ENCODE data around the gene MLLT3.

Gene MLLT3

DNA sequence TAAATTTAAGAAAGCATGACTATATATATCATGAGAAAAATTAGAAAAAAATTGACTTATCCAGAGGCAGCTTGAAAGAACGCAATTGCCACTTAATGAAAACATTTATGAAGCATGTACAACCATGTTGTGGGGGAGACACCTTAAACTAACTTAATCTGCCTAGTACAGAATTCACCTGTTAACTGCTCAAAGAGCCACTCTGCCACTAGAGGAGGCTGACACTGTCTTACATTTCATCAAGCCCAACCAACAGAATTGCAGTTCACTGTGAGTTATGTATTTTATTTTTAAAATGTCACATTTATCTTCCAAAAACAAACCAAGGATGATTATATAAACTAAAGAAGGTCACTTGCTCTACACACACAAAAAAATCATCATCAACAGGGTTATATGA lies 252.9 kb downstream of the MLLT3 start:
- no peak for DNase-seq

- no peak for DNase-seq
Observed at GRCh38 chr9:20367855-20368254, 254.4 kb downstream of the MLLT3 start.

- no peak for DNase-seq
Observed at GRCh38 chr9:20364959-20365358, 257.3 kb downstream of the MLLT3 start.

DNA sequence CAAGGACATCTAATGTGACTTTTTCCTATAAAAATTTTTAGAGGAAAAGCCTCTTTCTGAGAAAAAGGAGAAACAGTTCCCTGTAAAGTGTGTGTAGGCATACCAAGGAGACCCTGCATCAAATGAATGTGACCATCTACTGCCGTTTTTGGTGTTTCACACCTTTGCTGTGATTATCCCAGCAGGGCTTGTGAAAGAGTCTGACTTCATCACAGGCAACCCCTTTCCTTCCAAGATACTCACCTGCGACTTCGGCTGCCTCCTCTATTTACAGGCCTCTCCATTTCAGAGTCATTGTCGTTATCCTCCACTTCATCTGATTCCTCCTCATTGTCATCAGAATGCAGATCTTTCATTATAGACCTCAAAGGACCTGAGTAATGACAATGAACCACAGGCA lies 259.1 kb downstream of the MLLT3 start:
- no peak for DNase-seq

GRCh38 chr9:20361656-20362570 lies 260.4 kb downstream of the MLLT3 start:
- no peak for DNase-seq

DNA sequence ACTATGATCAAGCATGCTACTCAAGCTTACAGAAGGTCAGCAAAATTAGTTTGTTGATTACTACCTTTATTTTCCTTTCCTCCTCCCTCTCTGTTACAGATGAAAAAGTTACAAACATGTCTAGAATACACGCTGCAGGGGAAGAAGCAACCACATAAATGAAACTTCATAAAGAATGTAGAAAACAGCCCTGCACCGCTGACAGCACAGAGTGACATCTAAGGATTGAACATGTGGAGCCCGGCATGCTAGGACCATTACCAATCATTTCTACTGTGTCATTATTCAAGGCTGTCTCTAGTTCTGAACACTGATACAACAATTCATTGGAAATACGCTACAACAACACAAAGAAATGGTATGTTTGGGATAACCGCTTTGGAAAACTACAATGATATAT lies 261.1 kb downstream of the MLLT3 start:
- DNase-seq, result no peak

DNA sequence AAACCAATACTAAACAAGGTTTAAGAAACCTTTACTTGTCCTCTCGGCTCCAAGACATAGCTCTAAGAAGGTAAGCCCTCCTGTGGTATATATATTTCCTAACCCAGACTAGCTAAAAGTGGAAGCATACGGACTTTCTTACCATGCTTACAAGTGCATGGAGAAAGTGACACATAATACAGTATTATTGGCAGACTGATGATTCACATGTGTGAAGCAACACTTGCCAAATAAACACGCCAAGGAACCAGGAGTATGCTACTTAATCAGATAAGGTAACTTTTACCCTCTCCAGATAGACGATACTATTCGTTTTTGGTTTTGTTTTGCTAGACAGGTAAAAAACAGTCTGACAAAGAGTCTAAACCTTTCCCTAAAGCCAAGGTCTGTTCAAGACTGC lies 264.1 kb downstream of the MLLT3 start:
- DNase-seq, result no peak

DNA sequence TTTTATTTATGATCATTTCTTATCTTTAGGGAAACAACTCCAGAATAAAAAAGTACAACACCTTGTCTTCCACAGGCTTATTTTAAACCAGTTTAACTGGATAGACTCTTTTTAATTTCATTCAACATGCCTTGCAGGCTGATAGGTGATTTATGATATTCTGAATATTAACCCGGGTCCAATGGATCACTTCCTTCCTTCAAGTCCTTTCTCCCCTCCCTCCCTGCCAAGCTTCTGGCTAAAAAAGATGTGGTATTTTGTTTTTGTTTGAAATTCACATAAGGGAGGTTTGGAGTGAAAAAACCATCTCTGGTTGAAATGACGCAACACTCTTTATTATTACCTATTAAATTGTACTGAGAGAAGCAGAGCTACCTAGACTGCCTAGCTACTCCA lies 265.3 kb downstream of the MLLT3 start:
- no peak for DNase-seq

- peak; percentile 41 for DNase-seq
Observed at GRCh38 chr9:20356403-20357036, 265.8 kb downstream of the MLLT3 start.

- no peak for DNase-seq
Observed at GRCh38 chr9:20355022-20355421, 267.3 kb downstream of the MLLT3 start.

DNA sequence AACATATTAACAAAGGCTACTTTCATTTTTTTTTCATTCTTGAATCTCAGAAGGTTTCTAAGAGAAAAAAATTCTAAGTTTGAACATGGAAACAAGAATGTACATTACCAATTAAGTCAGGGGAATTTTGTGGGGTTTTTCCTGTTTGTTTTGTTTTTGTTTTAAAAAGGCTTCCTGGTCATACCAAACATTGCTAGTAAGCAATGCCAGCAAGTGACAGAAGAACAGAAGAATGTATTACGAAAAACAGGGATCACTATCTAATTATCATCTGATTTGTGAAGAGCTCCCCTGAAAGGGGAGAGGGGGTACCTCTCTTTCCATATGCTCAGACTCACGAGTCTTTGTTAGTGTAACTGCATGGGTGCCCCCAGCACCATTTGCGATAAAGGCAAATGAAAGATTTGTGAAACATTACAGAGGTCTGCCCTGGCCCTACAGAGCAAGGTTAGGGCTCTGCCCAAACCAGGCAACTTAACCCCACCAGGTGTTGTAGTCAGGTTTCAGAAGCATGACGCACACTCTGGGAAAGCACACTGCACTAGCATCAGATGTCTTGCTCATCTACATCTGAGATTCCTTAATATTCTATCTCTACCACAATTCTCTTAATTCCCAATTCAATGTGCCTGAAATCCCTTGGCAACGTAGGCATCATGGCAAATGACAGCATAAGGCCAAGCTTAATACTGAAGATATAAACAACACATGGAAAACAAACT lies 268.2 kb downstream of the MLLT3 start:
- no peak for DNase-seq

DNA sequence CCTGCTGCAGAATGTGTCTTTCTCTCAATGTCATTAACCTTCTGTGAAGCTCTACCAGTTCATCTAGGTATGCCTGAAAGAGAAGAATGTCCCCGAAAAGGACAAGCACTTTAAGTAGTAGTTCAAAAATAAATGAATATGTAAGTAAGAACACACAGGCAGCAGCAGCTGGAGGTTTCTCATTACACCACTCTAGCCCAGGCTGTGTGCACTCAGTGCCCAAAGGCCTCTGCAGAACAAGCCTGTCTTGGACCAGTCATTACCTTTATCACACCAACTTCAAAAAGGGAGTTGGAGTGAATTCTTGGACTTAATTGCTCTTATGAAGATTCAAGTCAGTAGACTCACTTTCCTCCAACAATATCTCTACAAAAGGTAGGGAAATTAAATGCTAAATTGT lies 268.8 kb downstream of the MLLT3 start:
- no peak for DNase-seq

- DNase-seq, result no peak
Observed at GRCh38 chr9:20352591-20352990, 269.7 kb downstream of the MLLT3 start.

DNA sequence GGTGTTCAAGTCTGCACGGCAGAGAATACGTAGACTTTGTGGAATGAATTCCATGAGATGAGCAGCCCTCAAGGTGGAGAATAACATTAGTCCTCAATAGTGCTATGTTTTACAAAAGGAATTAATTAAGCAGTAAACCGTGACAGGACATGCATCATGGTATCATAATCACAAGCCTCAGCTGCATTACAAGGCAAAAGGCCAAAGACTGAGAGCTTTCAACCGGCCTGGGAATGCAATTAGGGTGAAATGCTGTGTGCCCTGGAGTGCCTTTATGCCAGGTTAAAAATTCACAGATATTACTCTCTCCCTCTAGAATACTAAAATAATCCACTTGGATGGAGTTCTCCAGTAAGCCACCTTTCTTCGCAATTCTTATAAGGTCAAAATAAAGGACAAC lies 270.6 kb downstream of the MLLT3 start:
- no peak for DNase-seq

GRCh38 chr9:20349568-20349967 lies 272.7 kb downstream of the MLLT3 start:
- no peak for DNase-seq

GRCh38 chr9:20343325-20343724 lies 279.0 kb downstream of the MLLT3 start:
- no peak for DNase-seq

- DNase-seq, result no peak
Observed at GRCh38 chr9:20340511-20340861, 281.8 kb downstream of the MLLT3 start.

GRCh38 chr9:20335668-20336332 lies 286.5 kb downstream of the MLLT3 start:
- DNase-seq, result no peak

DNA sequence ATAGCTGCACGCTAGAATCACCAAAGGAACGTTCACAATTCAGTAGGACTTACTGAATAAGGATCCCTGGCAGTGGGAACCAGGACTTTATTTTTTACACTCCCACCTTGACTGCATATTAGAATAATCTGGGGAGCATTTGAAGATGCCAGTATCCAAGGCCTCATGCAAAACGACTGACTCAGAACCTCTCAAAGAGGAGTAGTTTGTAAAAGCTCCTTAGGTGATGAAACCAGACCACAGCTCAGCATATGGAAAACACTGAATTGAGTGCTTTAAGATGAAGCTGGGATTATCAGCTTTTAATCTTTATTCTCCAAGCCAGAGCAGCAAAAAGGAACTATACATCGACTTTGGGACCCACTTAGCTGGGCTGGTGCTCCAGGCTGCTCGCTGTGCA lies 288.3 kb downstream of the MLLT3 start:
- no peak for DNase-seq

- no peak for DNase-seq
Observed at GRCh38 chr9:20331095-20331685, 291.1 kb downstream of the MLLT3 start.

DNA sequence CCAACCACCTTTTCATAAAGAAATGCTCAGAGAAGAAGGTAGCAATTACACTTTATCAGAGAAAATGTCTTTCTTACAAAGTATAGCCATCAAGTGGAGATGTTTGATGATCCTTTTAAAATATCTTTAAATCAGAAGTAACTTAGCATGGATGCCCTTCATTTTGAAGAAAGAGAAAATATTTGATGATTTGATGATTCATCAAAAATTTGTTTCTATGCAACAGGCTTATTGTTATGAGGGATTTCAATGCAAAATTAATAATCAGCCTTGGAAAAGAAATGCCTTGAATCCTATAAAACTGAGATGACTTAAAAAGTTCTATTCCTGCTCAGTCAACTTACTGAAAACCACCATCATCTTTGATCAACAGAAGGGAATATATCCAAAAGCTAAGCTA lies 291.6 kb downstream of the MLLT3 start:
- DNase-seq, result no peak

GRCh38 chr9:20326516-20326915 lies 295.8 kb downstream of the MLLT3 start:
- no peak for DNase-seq

GRCh38 chr9:20325008-20325407 lies 297.3 kb downstream of the MLLT3 start:
- no peak for DNase-seq
